Activated naive CD8-positive, alpha-beta T cell treated with anti-CD3 and anti-CD28 coated beads, Interleukin-2, amount 50 U/mL, for 24 hours (primary cell): ENCODE data around the gene CNNM2.
"Not testable (repeated sequence)": the region's sequence is repeated elsewhere in the genome, so short reads cannot be mapped to it uniquely, and the experiment has no call there.

Experiments
- ATAC-seq: fragments of 150-1000 bp; cut with Tn5 transposase; one replicate; pipeline ENCODE4 v1.10.0; 2021
- DNase-seq: peaks from one replicate; pipeline ENCODE4 v3.0.0; 2021
- H3K27ac Mint-ChIP-seq: one replicate; pipeline ENCODE4 v1.8.0; 2021; ENCODE audit warnings: mild to moderate bottlenecking, mixed read lengths
- H3K27me3 Mint-ChIP-seq: one replicate; pipeline ENCODE4 v1.8.0; 2021; ENCODE audit warnings: mixed read lengths
- H3K36me3 Mint-ChIP-seq: one replicate; pipeline ENCODE4 v1.8.0; 2021; ENCODE audit warnings: low read depth, mixed read lengths
- H3K4me1 Mint-ChIP-seq: one replicate; pipeline ENCODE4 v1.8.0; 2021; ENCODE audit warnings: mixed read lengths
- H3K4me3 Mint-ChIP-seq: one replicate; pipeline ENCODE4 v1.8.0; 2021; ENCODE audit warnings: mild to moderate bottlenecking, moderate library complexity, mixed read lengths
- H3K9me3 Mint-ChIP-seq: one replicate; pipeline ENCODE4 v1.8.0; 2021; ENCODE audit warnings: mixed read lengths

CNNM2 gene

DNA sequence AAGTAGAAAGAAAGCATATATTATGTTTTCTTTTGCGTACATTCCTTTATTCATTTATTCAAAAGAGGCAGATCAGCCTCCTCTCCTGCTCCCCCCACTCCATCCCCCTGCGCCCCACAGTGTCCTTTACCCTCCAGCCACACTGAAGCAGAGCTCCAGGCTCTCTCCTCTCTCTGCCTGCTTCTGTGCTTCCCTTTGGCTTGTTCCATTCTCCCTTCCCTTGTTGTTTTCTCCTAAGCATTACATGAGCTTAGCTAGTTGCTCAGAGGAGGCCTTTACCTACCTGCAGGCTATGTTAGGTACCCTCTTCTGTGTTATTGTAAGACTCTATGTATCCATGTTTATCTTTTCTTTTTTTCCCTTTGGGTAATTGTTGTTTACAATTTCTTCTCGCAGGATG is 27.4 kb downstream of the CNNM2 start:
- Mint-ChIP-seq H3K36me3 (no peaks in the 10 kb centered on the region), H3K4me3 (no peak overlapping the region), H3K27me3 (no peaks in the 10 kb centered on the region), H3K9me3 (no peaks in the 10 kb centered on the region), H3K27ac (no peak overlapping the region), H3K4me1 (no peaks in the 10 kb centered on the region)
- DNase-seq (no peak), ATAC-seq (no peak)

DNA sequence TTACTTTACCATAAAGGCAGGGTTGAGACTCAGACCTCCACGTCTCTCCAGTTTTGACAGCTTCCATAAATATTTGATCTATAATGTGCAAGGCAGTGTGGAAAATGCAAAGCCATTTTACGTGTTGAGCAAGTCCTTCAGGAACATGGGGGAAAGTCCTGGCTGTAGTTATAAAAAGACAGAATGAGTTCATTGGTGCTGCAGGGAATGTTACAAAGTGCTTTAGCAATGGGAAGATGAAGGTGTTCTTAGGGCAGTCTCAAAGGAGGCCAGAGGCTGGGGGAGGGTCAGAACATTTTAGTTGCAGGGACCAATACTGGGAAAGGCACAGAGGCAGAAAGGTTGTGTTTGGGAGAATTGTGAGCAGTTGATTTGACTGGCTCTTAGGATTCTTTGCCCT is 27.9 kb downstream of the CNNM2 start:
- Mint-ChIP-seq H3K4me3 (no peak overlapping the region), H3K27me3 (no peaks in the 10 kb centered on the region), H3K4me1 (no peaks in the 10 kb centered on the region), H3K9me3 (no peaks in the 10 kb centered on the region), H3K36me3 (no peaks in the 10 kb centered on the region), H3K27ac (no peak overlapping the region)
- ATAC-seq, result no peak
- DNase-seq, result no peak

DNA sequence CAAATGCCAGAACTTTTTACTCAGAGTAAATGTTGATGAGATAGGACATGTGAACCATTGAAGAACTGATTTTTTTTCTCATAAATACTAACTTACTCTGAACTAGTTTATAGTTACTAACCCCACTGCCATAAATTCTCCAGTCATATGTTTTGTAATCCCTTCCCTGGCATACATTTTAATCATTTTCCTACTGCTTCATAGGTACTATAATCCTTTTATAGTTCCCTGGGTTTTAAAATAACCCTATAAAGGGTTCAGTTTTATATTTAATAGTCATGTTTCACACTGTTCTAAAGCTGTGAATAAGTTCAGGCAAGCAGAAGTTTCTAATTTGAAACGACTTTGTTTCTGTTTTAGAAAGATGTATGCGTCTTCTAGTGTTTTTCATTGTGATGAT is 28.9 kb downstream of the CNNM2 start:
- Mint-ChIP-seq H3K9me3 (no peaks in the 10 kb centered on the region), H3K36me3 (no peaks in the 10 kb centered on the region), H3K27ac (no peak overlapping the region), H3K27me3 (no peaks in the 10 kb centered on the region), H3K4me1 (no peaks in the 10 kb centered on the region), H3K4me3 (no peak overlapping the region)
- DNase-seq (no peak), ATAC-seq (no peak)

DNA sequence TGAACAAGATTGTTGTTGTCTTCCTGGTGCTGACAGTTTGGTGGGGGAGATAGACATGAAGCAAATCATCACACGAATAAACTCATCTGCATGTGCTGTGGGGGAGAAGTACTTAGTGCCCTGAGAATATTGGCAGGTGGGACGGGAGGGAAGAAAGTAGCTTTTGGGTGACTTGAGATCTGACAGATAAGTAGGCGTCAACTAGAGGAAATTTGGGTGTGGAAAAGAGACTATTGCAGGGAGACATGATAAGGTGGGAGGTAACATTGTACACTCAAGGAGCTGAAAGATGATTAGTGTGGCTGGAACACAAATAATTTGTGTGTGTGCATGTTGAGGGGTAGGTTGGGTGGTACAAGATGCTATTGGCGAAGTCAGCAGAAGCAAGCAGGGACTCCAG is 30.1 kb downstream of the CNNM2 start:
- ATAC-seq, result no peak
- DNase-seq, result no peak

GRCh38 chr10:102948786-102949185 is 30.7 kb downstream of the CNNM2 start:
- Mint-ChIP-seq H3K4me1 (no peaks in the 10 kb centered on the region), H3K27ac (no peak overlapping the region), H3K9me3 (no peaks in the 10 kb centered on the region), H3K27me3 (no peaks in the 10 kb centered on the region), H3K36me3 (no peaks in the 10 kb centered on the region), H3K4me3 (no peak overlapping the region)
- no peak for ATAC-seq
- DNase-seq, result no peak

More for the DNA sequence above, 30.1 kb downstream of the CNNM2 start:
- no peak overlapping the region for H3K27ac Mint-ChIP-seq
- H3K27me3 Mint-ChIP-seq, result no peaks in the 10 kb centered on the region
- H3K9me3 Mint-ChIP-seq, result no peaks in the 10 kb centered on the region
- H3K4me3 Mint-ChIP-seq, result no peak overlapping the region
- H3K4me1 Mint-ChIP-seq, result no peaks in the 10 kb centered on the region
- H3K36me3 Mint-ChIP-seq, result no peaks in the 10 kb centered on the region

DNA sequence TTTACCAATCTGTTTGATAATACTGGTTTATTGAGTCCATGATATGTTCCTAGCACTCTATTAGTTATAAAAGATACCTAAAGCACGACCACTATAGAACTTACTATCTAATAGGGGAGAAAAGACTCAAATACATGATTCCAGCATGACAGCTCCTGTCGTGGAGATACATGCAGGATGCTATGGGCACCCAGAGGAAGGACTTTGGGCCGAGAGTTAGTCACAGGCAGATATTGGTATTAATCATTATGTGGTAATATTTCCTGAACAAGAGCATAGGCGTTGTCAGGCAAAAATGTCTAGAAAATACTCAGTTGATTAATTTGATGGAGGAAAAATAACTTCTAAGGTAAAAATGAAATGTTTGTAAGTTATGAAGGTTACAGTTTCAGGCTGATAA is 31.8 kb downstream of the CNNM2 start:
- Mint-ChIP-seq H3K4me1 (no peaks in the 10 kb centered on the region), H3K9me3 (no peaks in the 10 kb centered on the region), H3K36me3 (no peaks in the 10 kb centered on the region), H3K27me3 (no peaks in the 10 kb centered on the region), H3K4me3 (no peak overlapping the region), H3K27ac (no peak overlapping the region)
- DNase-seq (no peak), ATAC-seq (no peak)

DNA sequence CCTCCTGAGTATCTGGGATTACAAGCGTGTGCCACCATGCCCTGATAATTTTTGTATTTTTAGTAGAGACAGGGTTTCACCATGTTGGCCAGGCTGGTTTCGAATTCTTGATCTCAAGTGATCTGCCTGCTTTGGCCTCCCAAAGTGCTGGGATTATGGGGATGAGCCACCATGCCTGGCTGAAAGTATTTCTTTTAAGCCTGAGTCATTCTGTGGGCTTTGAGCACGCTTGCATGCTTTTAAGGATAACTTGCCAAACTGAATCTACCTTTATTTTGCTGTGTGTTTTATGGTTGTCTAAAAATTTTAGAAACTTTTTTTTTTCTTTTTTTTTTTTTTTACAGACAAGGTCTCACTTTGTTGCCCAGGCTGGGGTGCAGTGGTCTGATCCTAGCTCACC is 33.2 kb downstream of the CNNM2 start:
- H3K4me1 Mint-ChIP-seq, result no peaks in the 10 kb centered on the region
- H3K36me3 Mint-ChIP-seq, result no peaks in the 10 kb centered on the region
- no peak overlapping the region for H3K27ac Mint-ChIP-seq
- no peak for DNase-seq
- H3K27me3 Mint-ChIP-seq, result no peaks in the 10 kb centered on the region
- no peaks in the 10 kb centered on the region for H3K9me3 Mint-ChIP-seq
- H3K4me3 Mint-ChIP-seq, result no peak overlapping the region
- no peak for ATAC-seq

- ATAC-seq (no peak), DNase-seq (no peak)
- Mint-ChIP-seq H3K27me3 (no peaks in the 10 kb centered on the region), H3K36me3 (no peaks in the 10 kb centered on the region), H3K4me1 (no peaks in the 10 kb centered on the region), H3K9me3 (no peaks in the 10 kb centered on the region), H3K27ac (no peak overlapping the region), H3K4me3 (no peak overlapping the region)
These were observed 41.3 kb downstream of the CNNM2 start for GRCh38 chr10:102959360-102959759.

DNA sequence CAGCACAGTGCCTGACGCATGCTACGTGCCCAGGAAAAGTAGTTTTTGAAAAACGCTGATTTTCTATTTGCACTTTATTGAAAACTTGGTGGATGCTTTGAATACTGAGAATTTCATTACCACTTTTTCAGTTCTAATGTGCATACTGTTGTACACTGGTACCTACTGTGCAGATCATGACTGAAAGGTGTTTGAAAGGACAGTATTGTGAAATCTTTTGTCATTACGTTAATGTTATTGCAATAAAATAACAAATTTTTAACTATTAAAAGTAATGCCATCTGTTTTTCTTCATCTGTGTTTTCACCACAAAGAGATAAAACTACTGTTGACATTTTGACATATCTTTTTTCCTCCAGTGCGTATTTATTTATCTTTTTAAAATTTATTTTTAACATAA is 42.1 kb downstream of the CNNM2 start:
- H3K4me3 Mint-ChIP-seq, result no peak overlapping the region
- no peaks in the 10 kb centered on the region for H3K4me1 Mint-ChIP-seq
- no peak for DNase-seq
- H3K27ac Mint-ChIP-seq, result no peak overlapping the region
- H3K27me3 Mint-ChIP-seq, result no peaks in the 10 kb centered on the region
- no peak for ATAC-seq
- H3K36me3 Mint-ChIP-seq, result no peaks in the 10 kb centered on the region
- no peaks in the 10 kb centered on the region for H3K9me3 Mint-ChIP-seq

DNA sequence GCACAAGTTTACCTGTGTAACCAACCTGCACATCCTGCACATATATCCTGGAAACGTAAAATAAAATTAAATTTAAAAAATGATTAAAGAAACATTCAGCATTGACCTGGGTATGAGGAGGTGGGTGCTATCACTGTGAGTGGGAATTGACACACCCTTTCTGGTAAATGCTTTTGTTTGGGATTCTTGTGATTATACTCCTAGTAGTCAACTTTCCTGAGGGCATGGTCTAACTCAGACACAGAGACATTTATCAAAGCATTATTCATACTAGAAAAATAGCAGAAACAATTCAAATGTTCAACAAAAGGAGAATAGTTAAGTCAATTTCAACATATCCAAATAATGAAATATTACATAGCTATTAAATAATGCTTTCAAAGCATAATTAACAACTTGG is 44.2 kb downstream of the CNNM2 start:
- no peak overlapping the region for H3K27ac Mint-ChIP-seq
- DNase-seq (no peak), ATAC-seq (no peak)
- H3K27me3 Mint-ChIP-seq, result no peaks in the 10 kb centered on the region
- no peak overlapping the region for H3K4me3 Mint-ChIP-seq
- H3K36me3 Mint-ChIP-seq, result no peaks in the 10 kb centered on the region
- no peaks in the 10 kb centered on the region for H3K9me3 Mint-ChIP-seq
- no peaks in the 10 kb centered on the region for H3K4me1 Mint-ChIP-seq

- no peak for ATAC-seq
- no peak overlapping the region for H3K4me3 Mint-ChIP-seq
- no peaks in the 10 kb centered on the region for H3K9me3 Mint-ChIP-seq
- DNase-seq, result no peak
- H3K36me3 Mint-ChIP-seq, result no peaks in the 10 kb centered on the region
- H3K27ac Mint-ChIP-seq, result no peak overlapping the region
- no peaks in the 10 kb centered on the region for H3K27me3 Mint-ChIP-seq
- H3K4me1 Mint-ChIP-seq, result no peaks in the 10 kb centered on the region
These were observed 45.1 kb downstream of the CNNM2 start for GRCh38 chr10:102962951-102963755.

DNA sequence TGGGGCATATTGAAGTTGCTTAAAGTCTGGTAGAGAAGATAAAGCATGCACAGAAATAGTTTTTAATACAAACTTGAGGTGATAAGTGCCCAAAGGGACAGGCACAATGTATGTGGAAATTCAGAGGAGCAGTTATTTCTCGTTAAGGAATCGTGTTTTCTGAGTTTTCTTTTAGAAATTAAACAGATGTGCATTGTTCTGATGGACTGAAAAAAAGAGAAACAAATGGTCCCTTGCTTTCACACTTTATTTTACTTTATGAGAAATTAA is 45.6 kb downstream of the CNNM2 start:
- no peak for DNase-seq
- no peaks in the 10 kb centered on the region for H3K9me3 Mint-ChIP-seq
- no peak overlapping the region for H3K4me3 Mint-ChIP-seq
- no peaks in the 10 kb centered on the region for H3K27me3 Mint-ChIP-seq
- no peak overlapping the region for H3K27ac Mint-ChIP-seq
- ATAC-seq, result no peak
- no peaks in the 10 kb centered on the region for H3K36me3 Mint-ChIP-seq
- no peaks in the 10 kb centered on the region for H3K4me1 Mint-ChIP-seq

DNA sequence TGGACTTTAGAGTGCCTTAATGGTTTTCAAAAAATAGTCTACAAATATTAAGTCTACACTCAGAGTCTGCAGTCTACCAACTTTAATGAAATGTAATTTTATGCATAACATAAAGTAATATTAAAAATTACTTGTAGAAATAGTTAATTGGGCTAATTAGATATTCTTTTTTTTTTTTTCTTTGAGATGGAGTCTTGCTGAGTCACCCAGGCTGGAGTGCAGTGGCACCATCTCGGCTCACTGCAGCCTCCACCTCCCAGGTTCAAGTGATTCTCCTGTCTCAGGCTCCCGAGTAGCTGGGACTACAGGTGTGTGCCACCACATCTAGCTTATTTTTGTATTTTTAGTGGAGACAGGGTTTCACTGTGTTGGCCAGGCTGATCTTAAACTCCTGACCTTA is 46.0 kb downstream of the CNNM2 start:
- not testable (repeated sequence) for H3K4me3 Mint-ChIP-seq, H3K36me3 Mint-ChIP-seq, H3K9me3 Mint-ChIP-seq, H3K27ac Mint-ChIP-seq, H3K27me3 Mint-ChIP-seq, DNase-seq, ATAC-seq, H3K4me1 Mint-ChIP-seq

- no peaks in the 10 kb centered on the region for H3K27me3 Mint-ChIP-seq
- no peaks in the 10 kb centered on the region for H3K9me3 Mint-ChIP-seq
- no peak overlapping the region for H3K4me3 Mint-ChIP-seq
- ATAC-seq (no peak), DNase-seq (no peak)
- H3K27ac Mint-ChIP-seq, result no peak overlapping the region
- H3K36me3 Mint-ChIP-seq, result no peaks in the 10 kb centered on the region
- H3K4me1 Mint-ChIP-seq, result no peaks in the 10 kb centered on the region
These were observed 46.6 kb downstream of the CNNM2 start for GRCh38 chr10:102964713-102965112.

DNA sequence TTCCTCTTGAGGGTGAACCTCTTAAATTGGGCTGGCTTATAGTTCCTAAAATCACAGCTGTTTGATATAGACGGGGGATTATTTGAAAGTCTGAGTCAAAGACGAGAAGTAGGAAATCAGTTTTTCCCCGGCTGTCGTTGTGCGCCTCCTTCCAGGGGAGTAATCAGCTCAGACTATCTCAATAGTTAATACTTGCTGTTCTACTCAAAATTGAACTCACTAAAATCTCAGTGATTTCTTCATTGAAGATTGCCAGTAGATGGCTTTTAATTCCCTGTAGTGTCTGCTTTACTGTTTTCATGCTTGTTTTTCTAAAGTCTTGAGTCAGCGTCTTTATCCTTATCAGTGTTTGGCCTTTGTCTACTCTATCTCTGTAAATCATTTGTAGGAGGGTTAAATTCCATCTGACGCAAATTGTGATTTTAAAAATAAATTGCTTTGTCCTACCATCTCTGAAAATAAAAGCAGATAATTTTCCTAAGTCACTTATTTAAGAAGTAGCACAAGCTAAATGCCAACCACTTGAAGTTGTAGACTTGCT is 47.3 kb downstream of the CNNM2 start:
- Mint-ChIP-seq H3K36me3 (no peaks in the 10 kb centered on the region), H3K27me3 (no peaks in the 10 kb centered on the region), H3K4me3 (no peak overlapping the region), H3K4me1 (no peaks in the 10 kb centered on the region), H3K9me3 (no peaks in the 10 kb centered on the region), H3K27ac (no peak overlapping the region)
- ATAC-seq, result no peak
- DNase-seq, result no peak

DNA sequence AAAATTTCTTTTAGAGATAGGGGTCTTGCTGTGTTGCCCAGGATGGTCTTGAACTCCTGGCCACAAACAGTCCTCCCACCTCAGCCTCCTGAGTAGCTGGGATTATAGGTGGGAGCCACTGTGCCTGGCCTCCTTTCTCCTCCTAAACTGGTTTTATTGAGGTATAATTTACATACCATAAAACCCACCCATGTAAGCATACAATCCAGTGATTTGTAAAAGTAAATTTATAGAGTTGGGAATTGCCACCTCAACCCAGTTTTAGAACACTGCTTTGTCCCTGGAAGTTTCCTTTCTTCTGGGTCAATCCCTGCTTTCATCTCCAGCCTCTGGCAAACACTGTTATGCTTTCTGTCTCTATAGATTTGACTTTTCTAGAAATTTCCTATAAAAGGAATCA is 49.0 kb downstream of the CNNM2 start:
- no peaks in the 10 kb centered on the region for H3K9me3 Mint-ChIP-seq
- no peak overlapping the region for H3K27ac Mint-ChIP-seq
- H3K27me3 Mint-ChIP-seq, result no peaks in the 10 kb centered on the region
- ATAC-seq (no peak), DNase-seq (no peak)
- H3K4me1 Mint-ChIP-seq, result no peaks in the 10 kb centered on the region
- H3K36me3 Mint-ChIP-seq, result no peaks in the 10 kb centered on the region
- no peak overlapping the region for H3K4me3 Mint-ChIP-seq
